ENCODE results near the gene KCNQ1.

Gene KCNQ1

DNA sequence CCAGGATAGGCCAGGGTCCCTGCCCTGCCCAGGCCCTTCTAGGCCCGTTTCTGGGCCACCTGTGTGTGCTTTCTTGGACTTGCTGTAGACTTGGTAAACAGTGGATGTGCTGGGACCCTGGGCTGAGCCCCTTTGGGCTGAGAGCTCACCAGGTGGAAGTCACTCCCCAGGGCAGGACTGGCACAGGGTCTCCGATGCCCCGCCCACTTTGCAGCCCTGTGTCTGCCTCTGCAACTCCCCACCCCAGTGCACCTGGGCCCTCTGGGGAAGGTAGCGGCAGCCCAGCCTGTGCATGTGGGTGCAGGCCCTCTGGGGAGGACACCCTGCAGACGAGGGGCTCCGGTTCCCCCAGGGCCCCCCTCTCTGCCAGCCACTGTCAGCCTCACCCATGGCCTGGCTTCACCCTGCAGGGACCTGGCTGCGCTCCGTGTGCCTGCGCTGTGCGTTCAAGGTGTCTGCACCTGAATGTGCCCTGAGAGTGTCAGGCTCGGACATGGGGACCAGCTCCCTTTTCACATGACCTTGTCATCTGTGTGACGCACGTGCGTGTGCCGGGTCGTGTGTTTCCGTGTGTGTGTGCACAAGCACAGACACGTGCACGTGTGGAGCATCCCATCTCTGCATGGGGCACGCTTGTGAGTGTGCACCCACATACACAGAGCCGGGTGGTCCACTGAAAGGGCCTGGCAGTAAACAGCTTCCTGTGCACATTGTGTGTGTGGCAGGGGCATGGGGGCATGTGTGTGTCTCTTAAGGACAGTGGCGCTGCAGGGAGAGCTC is 136.5 kb downstream of the KCNQ1 start:
- no peak for ATAC-seq (ENCODE audit: insufficient read depth, low read depth)
- Histone ChIP-seq H3K27me3 (ENCODE audit: insufficient read depth, low read length, poor library complexity) (no peaks in the 10 kb centered on the region), H3K4me3 (ENCODE audit: low read depth in 1 of 2, low read length in 2 of 2) (no peak overlapping the region), H3K9me3 (ENCODE audit: insufficient read depth, low read length, severe bottlenecking) (no peaks in the 10 kb centered on the region), H3K36me3 (ENCODE audit: insufficient read depth, low read length) (no peaks in the 10 kb centered on the region), H2AFZ (ENCODE audit: low read depth, low read length) (no peak overlapping the region), H3K27ac (ENCODE audit: low read length) (no peak overlapping the region), H4K20me1 (ENCODE audit: insufficient read depth, low read length) (peaks cover 8% of the 10 kb centered on the region; the same call in 1 of the 2 replicates), H3K79me2 (ENCODE audit: insufficient read depth, low read length) (no peaks in the 10 kb centered on the region), H3K4me2 (ENCODE audit: insufficient read depth, low read length) (no peak overlapping the region), H3K4me1 (ENCODE audit: insufficient read depth, low read length) (no peaks in the 10 kb centered on the region), H3K9ac (ENCODE audit: low read depth, low read length) (no peak overlapping the region)
- TF ChIP-seq EZH2 (IDR thresholded peaks at IDR 0.05; ENCODE audit: borderline replicate concordance, low read depth, low read length, severe bottlenecking) = no peak
- TF ChIP-seq, protein P1, sequence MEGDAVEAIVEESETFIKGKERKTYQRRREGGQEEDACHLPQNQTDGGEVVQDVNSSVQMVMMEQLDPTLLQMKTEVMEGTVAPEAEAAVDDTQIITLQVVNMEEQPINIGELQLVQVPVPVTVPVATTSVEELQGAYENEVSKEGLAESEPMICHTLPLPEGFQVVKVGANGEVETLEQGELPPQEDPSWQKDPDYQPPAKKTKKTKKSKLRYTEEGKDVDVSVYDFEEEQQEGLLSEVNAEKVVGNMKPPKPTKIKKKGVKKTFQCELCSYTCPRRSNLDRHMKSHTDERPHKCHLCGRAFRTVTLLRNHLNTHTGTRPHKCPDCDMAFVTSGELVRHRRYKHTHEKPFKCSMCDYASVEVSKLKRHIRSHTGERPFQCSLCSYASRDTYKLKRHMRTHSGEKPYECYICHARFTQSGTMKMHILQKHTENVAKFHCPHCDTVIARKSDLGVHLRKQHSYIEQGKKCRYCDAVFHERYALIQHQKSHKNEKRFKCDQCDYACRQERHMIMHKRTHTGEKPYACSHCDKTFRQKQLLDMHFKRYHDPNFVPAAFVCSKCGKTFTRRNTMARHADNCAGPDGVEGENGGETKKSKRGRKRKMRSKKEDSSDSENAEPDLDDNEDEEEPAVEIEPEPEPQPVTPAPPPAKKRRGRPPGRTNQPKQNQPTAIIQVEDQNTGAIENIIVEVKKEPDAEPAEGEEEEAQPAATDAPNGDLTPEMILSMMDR (IDR thresholded peaks at IDR 0.05; ENCODE audit: borderline replicate concordance, extremely low read depth, low read length, poor library complexity, severe bottlenecking) = no peak
- peak; percentile 1 for DNase-seq

DNA sequence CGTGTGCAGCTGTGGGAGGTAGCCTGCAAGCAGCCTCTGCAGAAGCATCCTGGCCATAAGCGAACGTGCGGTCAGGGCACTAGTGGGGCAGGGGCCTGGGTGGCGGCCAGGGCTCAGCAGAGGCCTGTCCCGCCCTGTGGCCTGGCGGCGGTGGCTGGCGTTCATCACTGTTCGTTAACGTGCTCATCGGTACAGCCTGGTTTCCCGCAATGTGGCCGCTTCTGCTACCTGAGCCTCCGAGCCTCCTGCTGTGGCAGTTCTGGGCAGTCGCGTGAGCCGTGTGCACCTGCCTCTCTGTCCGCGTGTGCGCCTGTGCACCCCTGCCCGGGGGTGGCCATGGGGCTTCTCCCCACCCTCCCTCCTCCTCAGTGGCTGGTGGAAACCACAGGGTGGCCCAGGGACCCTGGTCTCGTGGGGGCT is 137.1 kb downstream of the KCNQ1 start:
- no peak overlapping the region for H2AFZ ChIP-seq (ENCODE audit: low read depth, low read length)
- peak; percentile 1 for DNase-seq
- no peak overlapping the region for H3K4me3 ChIP-seq (ENCODE audit: low read depth in 1 of 2, low read length in 2 of 2)
- H3K4me2 ChIP-seq (ENCODE audit: insufficient read depth, low read length) = no peak overlapping the region
- H4K20me1 ChIP-seq (ENCODE audit: insufficient read depth, low read length) = peaks cover 6% of the 10 kb centered on the region; the same call in 1 of the 2 replicates
- TF ChIP-seq, protein P1 (IDR thresholded peaks at IDR 0.05; ENCODE audit: borderline replicate concordance, extremely low read depth, low read length, poor library complexity, severe bottlenecking) = no peak
- no peak for TF ChIP-seq EZH2 (IDR thresholded peaks at IDR 0.05; ENCODE audit: borderline replicate concordance, low read depth, low read length, severe bottlenecking)
- no peak overlapping the region for H3K27ac ChIP-seq (ENCODE audit: low read length)
- H3K36me3 ChIP-seq (ENCODE audit: insufficient read depth, low read length) = no peaks in the 10 kb centered on the region
- no peaks in the 10 kb centered on the region for H3K9me3 ChIP-seq (ENCODE audit: insufficient read depth, low read length, severe bottlenecking)
- ATAC-seq (ENCODE audit: insufficient read depth, low read depth) = no peak
- H3K79me2 ChIP-seq (ENCODE audit: insufficient read depth, low read length) = no peaks in the 10 kb centered on the region
- no peak overlapping the region for H3K9ac ChIP-seq (ENCODE audit: low read depth, low read length)
- H3K27me3 ChIP-seq (ENCODE audit: insufficient read depth, low read length, poor library complexity) = no peaks in the 10 kb centered on the region
- no peaks in the 10 kb centered on the region for H3K4me1 ChIP-seq (ENCODE audit: insufficient read depth, low read length)

GRCh38 chr11:2582351-2582945 is 137.6 kb downstream of the KCNQ1 start:
- DNase-seq (peak; percentile 1), ATAC-seq (ENCODE audit: insufficient read depth, low read depth) (no peak)
- H3K27ac ChIP-seq (ENCODE audit: low read length) = no peak overlapping the region
- no peaks in the 10 kb centered on the region for H3K27me3 ChIP-seq (ENCODE audit: insufficient read depth, low read length, poor library complexity)
- no peak overlapping the region for H3K9ac ChIP-seq (ENCODE audit: low read depth, low read length)
- H3K9me3 ChIP-seq (ENCODE audit: insufficient read depth, low read length, severe bottlenecking) = no peaks in the 10 kb centered on the region
- no peaks in the 10 kb centered on the region for H3K4me1 ChIP-seq (ENCODE audit: insufficient read depth, low read length)
- no peak overlapping the region for H3K4me3 ChIP-seq (ENCODE audit: low read depth in 1 of 2, low read length in 2 of 2)
- no peak overlapping the region for H2AFZ ChIP-seq (ENCODE audit: low read depth, low read length)
- H3K79me2 ChIP-seq (ENCODE audit: insufficient read depth, low read length) = no peaks in the 10 kb centered on the region
- TF ChIP-seq, protein P1 (IDR thresholded peaks at IDR 0.05; ENCODE audit: borderline replicate concordance, extremely low read depth, low read length, poor library complexity, severe bottlenecking) = no peak
- no peak for TF ChIP-seq EZH2 (IDR thresholded peaks at IDR 0.05; ENCODE audit: borderline replicate concordance, low read depth, low read length, severe bottlenecking)
- H4K20me1 ChIP-seq (ENCODE audit: insufficient read depth, low read length) = peaks cover 3% of the 10 kb centered on the region; the same call in 1 of the 2 replicates
- no peaks in the 10 kb centered on the region for H3K36me3 ChIP-seq (ENCODE audit: insufficient read depth, low read length)
- no peak overlapping the region for H3K4me2 ChIP-seq (ENCODE audit: insufficient read depth, low read length)
